ENCODE data around the gene KNDC1.

The KNDC1 gene

GRCh38 chr10:133241501-133242205 is 81.6 kb downstream of the KNDC1 start:
- DNase-seq (ENCODE audit: low read depth in 2 of 2), result no peak

GRCh38 chr10:133242611-133243356 is 82.8 kb downstream of the KNDC1 start:
- no peak for DNase-seq (ENCODE audit: low read depth in 2 of 2)

GRCh38 chr10:133243593-133243992 is 83.6 kb downstream of the KNDC1 start:
- no peak for DNase-seq (ENCODE audit: low read depth in 2 of 2)

- DNase-seq (ENCODE audit: low read depth in 2 of 2), result no peak
Measured at GRCh38 chr10:133245439-133246235, 85.6 kb downstream of the KNDC1 start.

GRCh38 chr10:133246236-133246626 is 86.2 kb downstream of the KNDC1 start:
- no peak for DNase-seq (ENCODE audit: low read depth in 2 of 2)

- no peak for DNase-seq (ENCODE audit: low read depth in 2 of 2)
Measured at GRCh38 chr10:133247681-133248333, 87.8 kb downstream of the KNDC1 start.

GRCh38 chr10:133248334-133248715 is 88.3 kb downstream of the KNDC1 start:
- no peak for DNase-seq (ENCODE audit: low read depth in 2 of 2)

- DNase-seq (ENCODE audit: low read depth in 2 of 2), result no peak
Measured at GRCh38 chr10:133249094-133249780, 89.2 kb downstream of the KNDC1 start.

GRCh38 chr10:133249975-133250754 is 90.1 kb downstream of the KNDC1 start:
- DNase-seq (ENCODE audit: low read depth in 2 of 2), result no peak

- no peak for DNase-seq (ENCODE audit: low read depth in 2 of 2)
Measured at GRCh38 chr10:133251388-133252222, 91.6 kb downstream of the KNDC1 start.

GRCh38 chr10:133252223-133252552 is 92.2 kb downstream of the KNDC1 start:
- DNase-seq (ENCODE audit: low read depth in 2 of 2), result no peak

- DNase-seq (ENCODE audit: low read depth in 2 of 2), result no peak
Measured at GRCh38 chr10:133253361-133253955, 93.4 kb downstream of the KNDC1 start.

GRCh38 chr10:133254421-133255120 is 94.6 kb downstream of the KNDC1 start:
- DNase-seq (ENCODE audit: low read depth in 2 of 2), result no peak

- DNase-seq (ENCODE audit: low read depth in 2 of 2), result no peak
Measured at GRCh38 chr10:133255323-133255722, 95.3 kb downstream of the KNDC1 start.

- DNase-seq (ENCODE audit: low read depth in 2 of 2), result peak in 1 of 2 donors; percentile 28
Measured at GRCh38 chr10:133257489-133258065, 97.6 kb downstream of the KNDC1 start.

GRCh38 chr10:133258066-133258817 is 98.2 kb downstream of the KNDC1 start:
- peak in 1 of 2 donors; percentile 39 for DNase-seq (ENCODE audit: low read depth in 2 of 2)

- peak; percentile 86 to 93 for DNase-seq (ENCODE audit: low read depth in 2 of 2)
Measured at GRCh38 chr10:133258818-133259601, 99.0 kb downstream of the KNDC1 start.

All from stimulated activated CD8-positive, alpha-beta memory T cell treated with anti-CD3 and anti-CD28 coated beads, Interleukin-15, amount 100 ng/mL, for 48 hours (primary cell).